Activated gamma-delta T cell (primary cell): ENCODE measurements around the gene PPP1R13L.
A peak's percentile ranks its signal among the peaks of the same experiment; 100 is the strongest.
"Not testable (repeated sequence)": the region's sequence is repeated elsewhere in the genome, so short reads cannot be mapped to it uniquely, and the experiment has no call there.

ENCODE experiments used
- DNase-seq: peaks from one replicate; lab custom pipeline; 2025; lab: John Stamatoyannopoulos, UW

Gene PPP1R13L

GRCh38 chr19:45431008-45431407 lies 26.1 kb upstream of the PPP1R13L start:
- DNase-seq = not testable (repeated sequence)

- DNase-seq = not testable (repeated sequence)
Measured at GRCh38 chr19:45429896-45430295, 25.0 kb upstream of the PPP1R13L start.

- peak; percentile 37 for DNase-seq
Measured at GRCh38 chr19:45428384-45429231, 23.7 kb upstream of the PPP1R13L start.

- DNase-seq = no peak
Measured at GRCh38 chr19:45424191-45425058, 19.6 kb upstream of the PPP1R13L start.

GRCh38 chr19:45423589-45424190 lies 18.8 kb upstream of the PPP1R13L start, which contains the start of gene ERCC1:
Gene ERCC1 (minus strand): TSS chr19:45423917. CDS start chr19:45423374, 543 bp downstream.
- peak; percentile 56 for DNase-seq

- DNase-seq = no peak
Measured at GRCh38 chr19:45423033-45423588, 18.2 kb upstream of the PPP1R13L start.

GRCh38 chr19:45421947-45422498 lies 17.2 kb upstream of the PPP1R13L start:
- DNase-seq = no peak

GRCh38 chr19:45420871-45421270 lies 16.0 kb upstream of the PPP1R13L start:
- DNase-seq = no peak

- DNase-seq = no peak
Measured at GRCh38 chr19:45420356-45420755, 15.5 kb upstream of the PPP1R13L start.

- no peak for DNase-seq
Measured at GRCh38 chr19:45419895-45420294, 15.0 kb upstream of the PPP1R13L start.

GRCh38 chr19:45419396-45419795 lies 14.5 kb upstream of the PPP1R13L start:
- no peak for DNase-seq

- DNase-seq = no peak
Measured at GRCh38 chr19:45418802-45419201, 13.9 kb upstream of the PPP1R13L start.

GRCh38 chr19:45417151-45417550 lies 12.3 kb upstream of the PPP1R13L start:
- no peak for DNase-seq

GRCh38 chr19:45414468-45414867 lies 9.6 kb upstream of the PPP1R13L start:
- DNase-seq = no peak

- DNase-seq = no peak
Measured at GRCh38 chr19:45413497-45413896, 8.6 kb upstream of the PPP1R13L start.

- not testable (repeated sequence) for DNase-seq
Measured at GRCh38 chr19:45410330-45410729, 5.5 kb upstream of the PPP1R13L start.

- no peak for DNase-seq
Measured at GRCh38 chr19:45409557-45409920, 4.7 kb upstream of the PPP1R13L start.

- DNase-seq = no peak
Measured at GRCh38 chr19:45408830-45409556, 4.1 kb upstream of the PPP1R13L start.

- DNase-seq = no peak
Measured at GRCh38 chr19:45408121-45408520, 3.3 kb upstream of the PPP1R13L start.

- DNase-seq = not testable (repeated sequence)
Measured at GRCh38 chr19:45407585-45407984, 2.7 kb upstream of the PPP1R13L start.

- no peak for DNase-seq
Measured at GRCh38 chr19:45407091-45407375, 2.2 kb upstream of the PPP1R13L start.
